ENCODE data around the gene SDC3. TPM values are rescaled to one million over a fixed set of nuclear protein-coding genes. Genes with fewer than 3 reads are reported as not detected.

Gene SDC3
- total RNA-seq, 1 experiment from 2014 or later = 7.7 TPM

GRCh38 chr1:30852026-30852425, 56.5 kb downstream of the SDC3 start:
- no peak overlapping the region for H3K27ac ChIP-seq (ENCODE audit: low read depth, low read length, poor library complexity, severe bottlenecking)
- H3K4me3 ChIP-seq (ENCODE audit: low read depth, low read length, poor library complexity, severe bottlenecking) = no peak overlapping the region
- TF ChIP-seq CTCF (conservative IDR thresholded peaks at IDR 0.05; ENCODE audit: low read depth, low read length) = no peak
- no peak for TF ChIP-seq EZH2 (IDR thresholded peaks at IDR 0.05; ENCODE audit: borderline replicate concordance, low read depth, low read length, poor library complexity, severe bottlenecking)
- intact Hi-C loops (cut with micrococcal nuclease; ENCODE audit: unreplicated experiment) = no loop called here
- BruUV-seq (replicated peaks) = no TSS peak
- peaks cover 8% of the 10 kb centered on the region for H3K4me1 ChIP-seq (ENCODE audit: insufficient read depth, low read length, poor library complexity, severe bottlenecking)
- no peaks in the 10 kb centered on the region for H3K36me3 ChIP-seq (ENCODE audit: insufficient read depth, low read length, poor library complexity, severe bottlenecking)
- no peak for DNase-seq (ENCODE audit: low spot score)
- ChIA-PET POLR2A (ENCODE audit: low non-redundant PET) (no interaction called here), CTCF (no interaction called here)
- H3K9me3 ChIP-seq (ENCODE audit: low read depth, low read length, poor library complexity, severe bottlenecking) = no peaks in the 10 kb centered on the region
- H3K27me3 ChIP-seq (replicated peaks; ENCODE audit: insufficient read depth, low read depth, low read length, poor library complexity) = peaks cover 66% of the 10 kb centered on the region

GRCh38 chr1:30851286-30851685, 57.3 kb downstream of the SDC3 start:
- Histone ChIP-seq H3K4me1 (ENCODE audit: insufficient read depth, low read length, poor library complexity, severe bottlenecking) (peaks cover 2% of the 10 kb centered on the region), H3K27me3 (replicated peaks; ENCODE audit: insufficient read depth, low read depth, low read length, poor library complexity) (peaks cover 67% of the 10 kb centered on the region), H3K36me3 (ENCODE audit: insufficient read depth, low read length, poor library complexity, severe bottlenecking) (no peaks in the 10 kb centered on the region), H3K9me3 (ENCODE audit: low read depth, low read length, poor library complexity, severe bottlenecking) (no peaks in the 10 kb centered on the region), H3K4me3 (ENCODE audit: low read depth, low read length, poor library complexity, severe bottlenecking) (no peak overlapping the region), H3K27ac (ENCODE audit: low read depth, low read length, poor library complexity, severe bottlenecking) (no peak overlapping the region)
- intact Hi-C loops (cut with micrococcal nuclease; ENCODE audit: unreplicated experiment) = no loop called here
- no peak for DNase-seq (ENCODE audit: low spot score)
- ChIA-PET CTCF (no interaction called here), POLR2A (ENCODE audit: low non-redundant PET) (no interaction called here)
- BruUV-seq (replicated peaks) = no TSS peak
- no peak for TF ChIP-seq EZH2 (IDR thresholded peaks at IDR 0.05; ENCODE audit: borderline replicate concordance, low read depth, low read length, poor library complexity, severe bottlenecking)
- TF ChIP-seq CTCF (conservative IDR thresholded peaks at IDR 0.05; ENCODE audit: low read depth, low read length) = no peak

GRCh38 chr1:30850607-30851006, 58.0 kb downstream of the SDC3 start:
- Histone ChIP-seq H3K36me3 (ENCODE audit: insufficient read depth, low read length, poor library complexity, severe bottlenecking) (no peaks in the 10 kb centered on the region), H3K4me3 (ENCODE audit: low read depth, low read length, poor library complexity, severe bottlenecking) (no peak overlapping the region), H3K27me3 (replicated peaks; ENCODE audit: insufficient read depth, low read depth, low read length, poor library complexity) (peaks cover 70% of the 10 kb centered on the region), H3K9me3 (ENCODE audit: low read depth, low read length, poor library complexity, severe bottlenecking) (no peaks in the 10 kb centered on the region), H3K4me1 (ENCODE audit: insufficient read depth, low read length, poor library complexity, severe bottlenecking) (no peaks in the 10 kb centered on the region), H3K27ac (ENCODE audit: low read depth, low read length, poor library complexity, severe bottlenecking) (no peak overlapping the region)
- CTCF ChIA-PET = no interaction called here
- intact Hi-C loops (cut with micrococcal nuclease; ENCODE audit: unreplicated experiment) = no loop called here
- no peak for DNase-seq (ENCODE audit: low spot score)
- BruUV-seq (replicated peaks) = no TSS peak
- TF ChIP-seq CTCF (conservative IDR thresholded peaks at IDR 0.05; ENCODE audit: low read depth, low read length) (no peak), EZH2 (IDR thresholded peaks at IDR 0.05; ENCODE audit: borderline replicate concordance, low read depth, low read length, poor library complexity, severe bottlenecking) (no peak)
- POLR2A ChIA-PET (ENCODE audit: low non-redundant PET) = no interaction called here
